Endothelial cell of hepatic sinusoid (primary cell): ENCODE results near the gene C22orf15.

Experiments
- in situ Hi-C: cut with HindIII; loops from 2 replicates; pipeline ENCODE4 v1.10.0; 2017; ENCODE audit warnings: low sequenced_read_pairs

Gene C22orf15

GRCh38 chr22:23772315-23772648, 9.5 kb downstream of the C22orf15 start:
- in situ Hi-C loops, result no loop called here

DNA sequence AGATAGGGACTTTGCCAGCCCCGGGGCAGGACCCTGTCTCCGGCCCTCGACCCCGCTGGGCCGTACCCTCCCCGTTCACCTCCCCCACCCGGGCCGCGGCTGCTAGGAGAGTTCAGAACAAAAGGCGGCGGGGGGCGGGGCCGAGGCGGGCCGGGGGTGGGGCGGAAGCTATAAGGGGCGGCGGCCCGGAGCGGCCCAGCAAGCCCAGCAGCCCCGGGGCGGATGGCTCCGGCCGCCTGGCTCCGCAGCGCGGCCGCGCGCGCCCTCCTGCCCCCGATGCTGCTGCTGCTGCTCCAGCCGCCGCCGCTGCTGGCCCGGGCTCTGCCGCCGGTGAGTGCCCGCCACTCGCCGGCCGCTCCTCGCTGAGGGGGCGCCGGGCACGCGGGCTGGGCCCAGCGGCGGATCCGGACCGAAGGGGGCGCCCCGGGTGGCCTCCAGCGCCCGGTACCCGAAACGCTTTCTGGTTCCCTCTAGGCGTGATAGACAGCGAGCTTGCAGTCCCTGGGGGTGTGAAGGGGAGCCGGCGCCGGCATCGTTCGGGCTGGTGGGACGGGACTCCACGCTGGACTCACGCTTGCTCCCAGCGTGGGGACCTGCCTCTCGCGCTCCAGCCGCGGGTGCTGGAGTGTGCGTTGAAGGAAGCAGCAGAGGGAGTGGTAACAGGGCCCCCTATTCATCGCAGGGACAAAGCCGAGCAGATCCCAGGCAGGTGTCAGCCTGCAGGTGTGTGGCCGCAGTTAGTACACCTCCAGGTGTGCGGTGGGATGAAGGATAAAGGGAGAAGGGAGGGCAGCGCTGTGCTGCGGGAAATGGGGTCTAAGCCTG, 10.1 kb downstream of the C22orf15 start, which contains the start of gene MMP11:
TSS of gene MMP11 (plus strand) at position 201 of the 825 bp plus-strand sequence. CDS start at position 223, 22 bp downstream.
- in situ Hi-C loops, result no loop called here

DNA sequence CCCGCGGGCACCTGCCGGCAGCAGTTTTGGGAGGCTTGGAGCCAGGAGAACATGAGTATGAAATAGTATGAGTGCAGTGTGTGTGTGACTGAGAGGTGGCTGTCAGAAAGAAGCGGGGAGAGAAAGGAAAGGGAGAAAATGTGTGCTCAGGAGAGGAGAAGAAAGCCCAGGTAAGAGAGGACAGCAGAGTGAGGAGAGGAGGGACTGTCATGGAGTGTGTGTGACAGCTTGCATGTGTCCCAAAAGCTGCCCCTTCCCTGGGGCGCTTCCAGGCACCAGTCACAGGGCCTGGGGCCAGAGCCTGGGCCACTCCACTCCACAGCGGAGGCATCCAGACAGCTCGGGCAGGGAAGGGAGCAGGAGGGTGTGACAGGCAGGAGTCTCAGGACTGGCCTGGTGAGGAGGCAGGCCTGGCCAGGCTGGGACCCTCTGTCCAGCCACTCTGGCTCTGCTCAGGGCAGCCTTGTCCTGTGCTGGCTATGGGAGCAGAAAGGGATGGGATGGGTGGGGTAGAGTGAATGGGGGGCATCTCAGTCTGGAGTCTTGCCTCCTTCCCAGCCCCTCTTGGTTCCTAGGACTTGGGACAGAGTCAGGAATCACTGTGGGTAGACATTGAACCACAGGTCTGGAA, 10.8 kb downstream of the C22orf15 start:
- in situ Hi-C loops, result no loop called here

GRCh38 chr22:23774114-23774921, 11.5 kb downstream of the C22orf15 start:
- in situ Hi-C loops, result no loop called here

- in situ Hi-C loops, result no loop called here
Observed at GRCh38 chr22:23774922-23775436, 12.2 kb downstream of the C22orf15 start.

DNA sequence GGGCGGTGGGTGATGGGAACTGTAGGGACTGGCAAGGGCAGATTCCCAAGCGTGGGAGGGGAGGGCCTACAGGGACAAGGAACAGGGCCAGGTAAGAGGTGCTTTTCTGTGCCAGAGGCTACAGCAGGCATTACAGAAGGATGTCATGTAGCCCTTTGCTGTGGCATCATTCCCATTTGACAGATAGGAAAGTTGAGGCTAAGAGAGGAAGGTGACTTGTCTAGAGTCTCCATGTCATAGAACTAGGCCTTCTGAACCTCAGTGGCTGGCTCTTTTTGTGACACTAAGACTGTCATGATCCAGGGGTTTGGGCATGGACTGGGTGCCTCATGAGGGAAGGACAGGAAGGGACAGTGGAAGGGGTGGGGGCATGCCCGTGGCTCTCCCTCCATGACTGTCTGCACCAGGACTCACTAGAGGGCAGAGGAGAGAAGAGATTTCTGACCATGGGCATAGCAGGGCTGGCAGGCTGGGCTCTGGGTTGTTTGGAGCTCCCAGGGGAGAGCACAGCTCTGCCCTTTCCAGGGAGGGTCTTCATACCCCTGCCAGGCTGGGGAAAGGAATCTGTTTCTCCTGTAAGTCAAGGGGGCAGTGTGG, 13.1 kb downstream of the C22orf15 start:
- in situ Hi-C loops, result no loop called here

DNA sequence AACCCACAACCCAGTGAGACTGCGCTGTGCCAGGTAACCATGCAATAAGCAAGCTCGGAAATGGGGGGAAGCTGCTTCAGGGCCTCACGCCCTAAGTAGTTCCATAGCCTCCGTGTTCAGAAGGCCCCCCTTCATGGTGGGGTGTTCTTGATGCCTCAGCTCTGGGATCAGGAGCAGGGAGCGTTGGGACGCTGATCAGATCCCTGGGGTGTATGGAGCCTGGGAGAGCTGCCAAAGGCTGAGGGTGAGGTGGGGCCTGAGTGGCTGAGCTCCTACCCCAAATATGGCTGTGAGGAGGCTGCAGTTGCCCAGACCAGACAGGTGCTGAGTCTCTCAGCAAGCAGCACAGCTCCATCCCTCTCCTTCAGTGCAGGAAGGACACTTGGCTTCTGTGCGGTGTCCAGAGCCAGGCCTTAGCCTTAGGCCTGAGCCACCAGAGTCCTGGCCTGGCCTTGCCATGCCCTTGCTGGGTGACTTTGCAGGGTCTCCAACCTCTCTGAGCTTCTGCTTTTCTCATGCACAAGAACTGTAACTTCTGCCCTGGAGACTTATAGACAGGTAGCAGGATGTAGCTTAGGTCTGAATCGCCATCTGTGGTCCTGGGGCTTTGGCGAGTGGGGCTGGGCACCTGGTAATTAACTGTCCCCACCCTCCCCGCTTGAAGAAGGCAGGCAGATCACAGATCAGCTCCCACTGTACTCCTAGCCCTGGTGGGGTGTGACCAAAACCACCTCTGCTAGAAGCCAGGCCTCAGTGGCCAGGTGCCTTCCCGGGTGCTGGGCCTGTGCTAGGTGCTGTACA, 15.2 kb downstream of the C22orf15 start:
- in situ Hi-C loops, result no loop called here

GRCh38 chr22:23778577-23778900, 15.7 kb downstream of the C22orf15 start:
- in situ Hi-C loops, result no loop called here

GRCh38 chr22:23779083-23779482, 16.3 kb downstream of the C22orf15 start:
- in situ Hi-C loops, result no loop called here

- in situ Hi-C loops, result no loop called here
Observed at GRCh38 chr22:23779731-23780130, 16.9 kb downstream of the C22orf15 start.

DNA sequence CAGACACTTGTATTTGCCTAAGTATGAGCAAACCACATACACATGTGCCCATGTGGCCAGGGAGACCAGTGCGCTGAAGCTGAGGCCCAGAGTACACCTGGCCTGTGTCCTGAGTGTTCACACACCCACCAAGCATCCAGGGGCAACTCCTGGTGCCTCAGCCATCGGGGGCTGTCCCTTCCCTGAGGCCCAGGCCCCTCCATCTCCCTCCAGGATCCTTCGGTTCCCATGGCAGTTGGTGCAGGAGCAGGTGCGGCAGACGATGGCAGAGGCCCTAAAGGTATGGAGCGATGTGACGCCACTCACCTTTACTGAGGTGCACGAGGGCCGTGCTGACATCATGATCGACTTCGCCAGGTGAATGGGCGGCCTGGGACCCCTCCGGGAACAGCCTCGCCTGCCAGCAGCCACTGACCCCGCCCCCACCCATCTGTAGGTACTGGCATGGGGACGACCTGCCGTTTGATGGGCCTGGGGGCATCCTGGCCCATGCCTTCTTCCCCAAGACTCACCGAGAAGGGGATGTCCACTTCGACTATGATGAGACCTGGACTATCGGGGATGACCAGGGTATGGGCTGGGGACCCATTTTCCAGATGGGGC, 17.5 kb downstream of the C22orf15 start:
- in situ Hi-C loops, result no loop called here

- in situ Hi-C loops, result no loop called here
Observed at GRCh38 chr22:23781065-23781464, 18.3 kb downstream of the C22orf15 start.

DNA sequence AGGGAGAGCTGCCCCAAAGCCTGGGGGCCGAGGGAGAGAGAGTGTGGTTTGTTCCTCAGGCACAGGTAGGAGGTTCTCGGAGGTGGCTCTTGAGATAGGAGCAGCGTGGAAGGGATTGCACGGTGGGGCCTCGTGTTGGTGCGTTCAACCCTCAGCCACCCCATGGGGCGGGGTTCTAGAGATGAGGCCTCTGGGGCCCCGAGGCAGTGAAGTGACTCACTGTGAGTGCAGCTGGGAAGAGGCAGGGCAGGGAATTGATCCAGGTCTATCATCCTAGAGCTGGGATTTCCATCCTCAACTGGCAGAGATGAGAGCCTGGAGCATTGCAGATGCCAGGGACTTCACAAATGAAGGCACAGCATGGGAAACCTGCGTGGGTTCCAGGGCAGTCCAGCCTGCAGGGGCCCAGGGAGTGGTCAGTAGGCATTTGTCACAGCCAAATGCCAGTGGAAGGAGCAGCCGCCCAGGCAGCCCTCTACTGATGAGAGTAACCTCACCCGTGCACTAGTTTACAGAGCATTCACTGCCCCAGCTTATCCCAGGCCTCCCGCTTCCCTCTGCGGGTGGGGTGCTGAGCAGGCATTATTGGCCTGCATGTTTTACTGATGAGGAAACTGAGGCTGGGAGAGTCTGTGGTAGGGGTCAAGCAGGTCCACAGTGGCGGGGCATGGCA, 18.9 kb downstream of the C22orf15 start:
- in situ Hi-C loops, result no loop called here

DNA sequence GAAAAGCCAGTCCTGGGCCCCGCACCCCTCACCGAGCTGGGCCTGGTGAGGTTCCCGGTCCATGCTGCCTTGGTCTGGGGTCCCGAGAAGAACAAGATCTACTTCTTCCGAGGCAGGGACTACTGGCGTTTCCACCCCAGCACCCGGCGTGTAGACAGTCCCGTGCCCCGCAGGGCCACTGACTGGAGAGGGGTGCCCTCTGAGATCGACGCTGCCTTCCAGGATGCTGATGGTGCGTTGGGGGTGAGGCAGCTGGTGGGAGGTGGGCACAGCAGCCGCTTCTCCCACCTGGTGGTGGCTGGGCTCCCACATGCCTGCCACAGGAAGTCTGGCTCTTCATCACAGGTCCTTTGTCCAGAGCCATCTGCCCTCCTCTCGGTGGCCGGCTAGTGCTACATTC, 19.5 kb downstream of the C22orf15 start:
- in situ Hi-C loops, result no loop called here

DNA sequence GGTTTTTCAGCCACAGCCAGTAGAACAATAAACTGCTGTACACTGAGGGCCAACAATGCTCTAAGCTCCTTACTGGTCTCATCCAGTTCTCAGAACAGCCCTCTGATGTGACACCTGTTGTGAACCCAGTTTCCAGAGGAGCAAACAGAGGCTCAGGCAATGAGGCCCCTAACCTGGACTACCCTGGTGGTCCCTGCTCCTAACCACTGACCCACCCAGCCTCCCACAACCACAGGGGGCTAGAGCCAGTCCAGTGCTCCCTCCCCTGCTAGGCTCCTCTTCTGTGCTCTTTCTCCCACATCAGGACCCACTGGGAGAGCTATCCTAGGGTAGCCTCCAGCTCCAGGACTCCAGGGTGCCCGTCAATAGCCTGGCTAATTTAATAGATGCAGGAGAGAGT, 19.9 kb downstream of the C22orf15 start:
- in situ Hi-C loops, result no loop called here

DNA sequence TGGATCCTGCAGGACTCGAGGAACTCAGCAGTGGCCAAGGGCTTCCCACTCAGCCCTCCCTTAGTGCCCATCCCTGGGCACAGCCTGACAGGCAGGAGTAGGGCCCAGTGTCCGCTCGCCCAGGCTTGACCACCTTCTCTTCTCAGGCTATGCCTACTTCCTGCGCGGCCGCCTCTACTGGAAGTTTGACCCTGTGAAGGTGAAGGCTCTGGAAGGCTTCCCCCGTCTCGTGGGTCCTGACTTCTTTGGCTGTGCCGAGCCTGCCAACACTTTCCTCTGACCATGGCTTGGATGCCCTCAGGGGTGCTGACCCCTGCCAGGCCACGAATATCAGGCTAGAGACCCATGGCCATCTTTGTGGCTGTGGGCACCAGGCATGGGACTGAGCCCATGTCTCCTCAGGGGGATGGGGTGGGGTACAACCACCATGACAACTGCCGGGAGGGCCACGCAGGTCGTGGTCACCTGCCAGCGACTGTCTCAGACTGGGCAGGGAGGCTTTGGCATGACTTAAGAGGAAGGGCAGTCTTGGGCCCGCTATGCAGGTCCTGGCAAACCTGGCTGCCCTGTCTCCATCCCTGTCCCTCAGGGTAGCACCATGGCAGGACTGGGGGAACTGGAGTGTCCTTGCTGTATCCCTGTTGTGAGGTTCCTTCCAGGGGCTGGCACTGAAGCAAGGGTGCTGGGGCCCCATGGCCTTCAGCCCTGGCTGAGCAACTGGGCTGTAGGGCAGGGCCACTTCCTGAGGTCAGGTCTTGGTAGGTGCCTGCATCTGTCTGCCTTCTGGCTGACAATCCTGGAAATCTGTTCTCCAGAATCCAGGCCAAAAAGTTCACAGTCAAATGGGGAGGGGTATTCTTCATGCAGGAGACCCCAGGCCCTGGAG, 20.7 kb downstream of the C22orf15 start:
- in situ Hi-C loops, result no loop called here

GRCh38 chr22:23784215-23784732, 21.5 kb downstream of the C22orf15 start:
- in situ Hi-C loops, result no loop called here

DNA sequence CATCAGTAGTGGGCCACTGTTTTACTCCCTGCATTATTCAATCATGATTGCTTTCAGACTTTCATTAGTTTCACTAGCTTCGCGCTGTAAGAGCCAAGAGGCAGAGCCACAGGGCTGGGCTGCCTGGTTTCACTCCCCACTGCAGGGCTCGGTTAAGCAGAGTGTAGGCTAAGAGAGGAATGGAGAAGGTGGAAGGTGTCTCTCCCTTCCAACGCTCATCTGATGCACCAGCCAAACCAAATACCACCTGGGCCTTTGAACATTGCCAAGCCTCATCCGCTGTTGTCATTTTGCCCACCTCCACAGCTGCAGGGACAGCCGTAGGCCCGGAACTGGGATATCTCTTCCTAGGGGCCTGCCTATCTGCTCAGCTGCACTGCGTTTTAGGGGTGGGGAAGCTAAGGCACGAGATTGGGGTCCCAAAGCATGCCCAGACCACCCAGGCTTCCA, 23.5 kb downstream of the C22orf15 start:
- in situ Hi-C loops, result no loop called here
